Activated naive CD4-positive, alpha-beta T cell treated with anti-CD3 and anti-CD28 coated beads, Interleukin-2, amount 10 ng/mL, durations not matched to agents 7 days and 5 days (primary cell): ENCODE results near the gene CD55.

ENCODE experiments used
- CTCF ChIA-PET: fragments of 350-600 bp; sonication (Branson Sonifier 250); formaldehyde crosslinking; loops from one replicate; lab custom pipeline; 2021; ENCODE audit warnings: antibody characterized with exemption; lab: Charles Lee
- DNase-seq: peaks from one replicate; pipeline ENCODE4 v3.0.0-alpha.2; 2020
- H3K27ac Mint-ChIP-seq: one replicate; pipeline ENCODE4 v1.8.0; 2021; ENCODE audit warnings: mild to moderate bottlenecking, moderate library complexity, mixed read lengths
- H3K27me3 Mint-ChIP-seq: one replicate; pipeline ENCODE4 v1.8.0; 2021; ENCODE audit warnings: mild to moderate bottlenecking, mixed read lengths
- H3K36me3 Mint-ChIP-seq: one replicate; pipeline ENCODE4 v1.8.0; 2021; ENCODE audit warnings: mixed read lengths
- H3K4me1 Mint-ChIP-seq: one replicate; pipeline ENCODE4 v1.8.0; 2021; ENCODE audit warnings: mixed read lengths
- H3K4me3 Mint-ChIP-seq: one replicate; pipeline ENCODE4 v1.8.0; 2021; ENCODE audit warnings: mild to moderate bottlenecking, moderate library complexity, mixed read lengths
- H3K9me3 Mint-ChIP-seq: one replicate; pipeline ENCODE4 v1.8.0; 2021; ENCODE audit warnings: mixed read lengths

The CD55 gene

GRCh38 chr1:207321079-207321789 is at the start of gene CD55:
Gene CD55, plus strand, starts transcription at chr1:207321678. Its CDS starts 88 bp downstream, at chr1:207321766.
- H3K4me1 Mint-ChIP-seq, result peaks cover 46% of the 10 kb centered on the region
- peaks cover 7% of the 10 kb centered on the region for H3K27me3 Mint-ChIP-seq
- CTCF ChIA-PET, result interaction anchor here (0.6 to 3.9 kb wide), 16 partner anchors 9 to 548 kb away, joined by 3 to 35 read pairs (median 3); no protein-coding TSS in a partner anchor
- H3K4me3 Mint-ChIP-seq, result peak within 1 kb of the TSS; percentile 96
- peak within 1 kb of the TSS; percentile 100 for H3K27ac Mint-ChIP-seq
- H3K36me3 Mint-ChIP-seq, result peaks cover 38% of the 10 kb centered on the region
- no peaks in the 10 kb centered on the region for H3K9me3 Mint-ChIP-seq
- DNase-seq, result peak; percentile 100

DNA sequence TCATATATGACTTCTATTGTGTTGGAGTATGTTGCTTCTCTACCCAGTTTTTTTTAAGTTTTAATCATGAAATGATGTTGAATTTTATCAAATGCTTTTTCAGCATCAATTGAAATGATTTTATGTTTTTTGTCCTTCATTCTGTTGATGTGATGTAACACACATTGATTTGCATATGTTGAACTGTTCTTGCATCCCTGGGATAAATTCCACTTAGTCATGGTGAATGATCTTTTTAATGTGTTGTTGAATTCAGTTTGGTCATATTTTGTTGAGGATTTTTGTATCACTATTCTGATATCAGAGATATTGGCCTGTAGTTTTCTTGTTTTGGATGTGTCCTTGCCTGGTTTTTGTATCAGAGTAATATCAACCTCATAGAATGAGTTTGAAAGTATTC is 46.6 kb upstream of the CD55 start:
- H3K4me1 Mint-ChIP-seq, result peaks cover 20% of the 10 kb centered on the region
- H3K27ac Mint-ChIP-seq, result no peak overlapping the region
- no peak overlapping the region for H3K4me3 Mint-ChIP-seq
- peaks cover 20% of the 10 kb centered on the region for H3K36me3 Mint-ChIP-seq
- CTCF ChIA-PET, result no interaction called here
- DNase-seq, result no peak
- H3K27me3 Mint-ChIP-seq, result no peaks in the 10 kb centered on the region
- H3K9me3 Mint-ChIP-seq, result peaks cover 26% of the 10 kb centered on the region

- Mint-ChIP-seq H3K4me1 (peaks cover 33% of the 10 kb centered on the region), H3K27me3 (no peaks in the 10 kb centered on the region), H3K27ac (peak overlapping the region; percentile 11), H3K36me3 (peaks cover 20% of the 10 kb centered on the region), H3K4me3 (no peak overlapping the region), H3K9me3 (peaks cover 26% of the 10 kb centered on the region)
- CTCF ChIA-PET, result no interaction called here
- no peak for DNase-seq
These were observed 45.0 kb upstream of the CD55 start for GRCh38 chr1:207276465-207276864.

DNA sequence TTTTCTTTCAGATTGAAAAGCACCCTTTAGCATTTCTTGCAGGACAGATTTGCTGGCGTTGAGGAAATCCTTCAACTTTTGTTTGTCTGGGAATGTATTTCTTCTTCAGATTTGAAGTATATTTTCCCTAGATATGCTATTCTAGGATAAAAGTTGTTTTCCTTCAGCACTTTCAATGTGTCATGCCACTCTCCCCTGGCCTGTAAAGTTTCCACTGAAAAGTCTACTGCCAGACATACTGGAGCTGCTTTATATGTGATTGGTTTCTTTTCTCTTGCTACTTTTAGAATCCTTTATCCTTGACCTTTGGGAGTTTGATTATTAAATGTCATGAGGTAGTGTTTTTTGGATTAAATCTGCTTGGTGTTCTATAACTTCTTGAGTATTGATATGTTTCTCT is 44.2 kb upstream of the CD55 start:
- DNase-seq, result no peak
- Mint-ChIP-seq H3K27ac (no peak overlapping the region), H3K36me3 (peaks cover 20% of the 10 kb centered on the region), H3K9me3 (peaks cover 19% of the 10 kb centered on the region), H3K27me3 (no peaks in the 10 kb centered on the region), H3K4me3 (no peak overlapping the region), H3K4me1 (peaks cover 41% of the 10 kb centered on the region)
- CTCF ChIA-PET, result no interaction called here

- H3K27ac Mint-ChIP-seq, result no peak overlapping the region
- H3K4me3 Mint-ChIP-seq, result no peak overlapping the region
These were observed 41.8 kb upstream of the CD55 start for GRCh38 chr1:207279652-207280051.

DNA sequence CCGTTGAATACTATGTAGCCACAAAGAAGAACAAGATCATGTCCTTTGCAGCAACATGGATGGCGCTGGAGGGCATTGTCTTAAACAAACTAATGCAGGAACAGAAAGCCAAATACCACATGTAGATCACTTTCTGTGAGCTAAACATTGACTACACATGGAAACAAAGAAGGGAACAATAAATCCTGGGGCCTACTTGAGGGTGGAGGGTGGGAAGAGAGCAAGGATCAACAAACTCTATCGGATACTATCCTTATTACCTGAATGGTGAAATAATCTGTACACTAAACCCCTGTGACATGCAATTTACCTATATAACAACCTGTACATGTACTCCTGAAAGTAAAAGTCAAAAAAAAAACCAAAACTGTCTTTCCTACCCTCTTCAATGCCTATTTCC is 40.8 kb upstream of the CD55 start:
- H3K4me3 Mint-ChIP-seq, result no peak overlapping the region
- CTCF ChIA-PET, result no interaction called here
- peaks cover 72% of the 10 kb centered on the region for H3K4me1 Mint-ChIP-seq
- H3K36me3 Mint-ChIP-seq, result peaks cover 15% of the 10 kb centered on the region
- no peak for DNase-seq
- H3K27me3 Mint-ChIP-seq, result no peaks in the 10 kb centered on the region
- peaks cover 5% of the 10 kb centered on the region for H3K9me3 Mint-ChIP-seq
- no peak overlapping the region for H3K27ac Mint-ChIP-seq

More at GRCh38 chr1:207279652-207280051, 41.8 kb upstream of the CD55 start:
- Mint-ChIP-seq H3K9me3 (peaks cover 15% of the 10 kb centered on the region), H3K27me3 (no peaks in the 10 kb centered on the region), H3K4me1 (peaks cover 65% of the 10 kb centered on the region), H3K36me3 (peaks cover 20% of the 10 kb centered on the region)
- CTCF ChIA-PET, result no interaction called here
- no peak for DNase-seq

GRCh38 chr1:207282058-207282457 is 39.4 kb upstream of the CD55 start:
- DNase-seq, result no peak
- H3K27me3 Mint-ChIP-seq, result no peaks in the 10 kb centered on the region
- peaks cover 2% of the 10 kb centered on the region for H3K9me3 Mint-ChIP-seq
- peaks cover 12% of the 10 kb centered on the region for H3K36me3 Mint-ChIP-seq
- peak overlapping the region; percentile 7 for H3K4me3 Mint-ChIP-seq
- peaks cover 76% of the 10 kb centered on the region for H3K4me1 Mint-ChIP-seq
- CTCF ChIA-PET, result no interaction called here
- H3K27ac Mint-ChIP-seq, result peak overlapping the region; percentile 85

DNA sequence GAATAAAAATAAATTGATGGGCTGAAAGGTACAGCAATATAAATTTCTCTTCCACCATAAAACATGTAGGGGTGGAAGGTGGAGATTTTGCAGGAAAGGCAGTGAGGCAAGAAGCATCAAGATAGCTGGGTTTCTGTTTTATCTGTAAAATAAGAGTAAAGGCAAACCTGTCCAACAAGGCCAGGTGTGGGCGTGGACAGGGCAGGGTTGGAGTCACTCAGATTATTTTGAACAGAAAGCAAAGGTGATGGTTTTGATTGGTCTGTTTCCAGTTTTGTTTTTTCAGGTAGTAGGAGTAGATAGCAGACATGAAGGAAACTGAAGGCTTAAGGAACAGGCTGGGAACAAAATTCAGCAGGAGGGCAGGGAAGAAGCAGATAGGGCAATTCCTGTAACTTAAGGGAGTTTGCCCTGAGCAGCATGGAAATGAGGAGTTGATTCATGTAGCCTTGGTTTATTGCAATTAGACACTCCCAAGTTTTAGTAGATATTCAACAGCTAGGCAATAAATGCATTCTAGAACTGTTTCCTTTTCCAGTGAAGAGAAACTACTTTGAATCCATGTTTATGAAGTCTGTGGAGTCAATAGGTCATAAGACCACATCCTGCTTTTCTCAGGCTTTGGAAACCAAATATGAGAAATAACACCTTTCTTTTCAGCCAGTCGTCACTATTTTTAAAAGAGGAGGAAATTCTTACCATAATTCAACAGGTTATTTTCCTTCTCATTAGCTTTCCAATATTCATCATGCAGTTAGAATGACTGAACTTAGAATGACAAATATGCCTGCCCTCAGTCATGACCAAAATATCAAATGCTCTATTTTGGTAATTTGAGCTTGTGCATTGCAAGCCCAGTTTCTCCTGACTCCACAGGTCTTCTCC is 38.7 kb upstream of the CD55 start:
- peaks cover 71% of the 10 kb centered on the region for H3K4me1 Mint-ChIP-seq
- no peak for DNase-seq
- no peaks in the 10 kb centered on the region for H3K27me3 Mint-ChIP-seq
- CTCF ChIA-PET, result no interaction called here
- peak overlapping the region; percentile 85 for H3K27ac Mint-ChIP-seq
- peak overlapping the region; percentile 7 for H3K4me3 Mint-ChIP-seq
- peaks cover 2% of the 10 kb centered on the region for H3K9me3 Mint-ChIP-seq
- peaks cover 8% of the 10 kb centered on the region for H3K36me3 Mint-ChIP-seq

DNA sequence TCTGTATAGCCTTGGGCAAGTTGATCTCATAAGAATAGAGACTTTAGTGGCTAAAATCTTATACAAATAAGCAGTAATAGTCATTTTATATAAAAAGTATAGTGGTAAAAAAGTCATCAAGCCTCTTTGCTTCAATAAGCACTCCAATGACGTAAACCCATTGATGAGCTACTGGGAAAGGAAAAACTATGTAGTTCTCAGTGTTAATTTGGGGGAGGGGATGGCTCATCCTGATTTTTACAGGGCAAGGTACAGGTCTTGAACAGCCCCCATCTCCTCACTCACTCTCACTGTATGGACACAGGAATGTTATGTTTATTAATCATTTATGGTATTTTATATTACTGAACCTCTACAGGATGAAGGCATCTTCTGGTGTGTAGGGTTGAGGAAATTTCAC is 38.1 kb upstream of the CD55 start:
- peaks cover 3% of the 10 kb centered on the region for H3K27me3 Mint-ChIP-seq
- DNase-seq, result no peak
- CTCF ChIA-PET, result no interaction called here
- H3K27ac Mint-ChIP-seq, result peak overlapping the region; percentile 85
- H3K36me3 Mint-ChIP-seq, result peaks cover 8% of the 10 kb centered on the region
- no peak overlapping the region for H3K4me3 Mint-ChIP-seq
- peaks cover 2% of the 10 kb centered on the region for H3K9me3 Mint-ChIP-seq
- H3K4me1 Mint-ChIP-seq, result peaks cover 69% of the 10 kb centered on the region

- no peak for DNase-seq
- peaks cover 67% of the 10 kb centered on the region for H3K4me1 Mint-ChIP-seq
- CTCF ChIA-PET, result no interaction called here
- peaks cover 6% of the 10 kb centered on the region for H3K36me3 Mint-ChIP-seq
- H3K27ac Mint-ChIP-seq, result no peak overlapping the region
- no peak overlapping the region for H3K4me3 Mint-ChIP-seq
- peaks cover 5% of the 10 kb centered on the region for H3K27me3 Mint-ChIP-seq
- no peaks in the 10 kb centered on the region for H3K9me3 Mint-ChIP-seq
These were observed 37.1 kb upstream of the CD55 start for GRCh38 chr1:207284209-207284897.

- Mint-ChIP-seq H3K36me3 (peaks cover 12% of the 10 kb centered on the region), H3K27ac (no peak overlapping the region), H3K4me3 (no peak overlapping the region), H3K27me3 (peaks cover 5% of the 10 kb centered on the region), H3K9me3 (peaks cover 17% of the 10 kb centered on the region), H3K4me1 (peaks cover 50% of the 10 kb centered on the region)
- CTCF ChIA-PET, result no interaction called here
- DNase-seq, result no peak
These were observed 34.6 kb upstream of the CD55 start for GRCh38 chr1:207286786-207287468.

DNA sequence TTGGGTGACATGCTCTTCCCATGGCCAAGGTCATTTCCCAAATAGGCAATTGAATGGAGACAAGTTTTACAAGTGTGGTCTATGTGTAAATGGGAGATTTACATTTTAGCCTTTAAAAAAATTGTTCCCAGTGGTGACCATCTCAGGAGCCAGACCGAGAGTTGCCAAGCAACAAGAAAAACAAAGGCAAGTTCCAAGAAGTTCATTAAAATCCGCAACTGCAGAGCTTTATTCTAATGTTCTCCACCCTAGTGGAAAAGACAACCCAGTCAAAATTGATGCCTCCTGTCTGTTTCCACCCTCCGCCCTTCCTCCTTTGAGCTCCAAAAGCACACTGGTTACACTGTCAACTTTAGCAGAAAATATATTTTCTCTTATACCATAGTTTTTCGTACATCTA is 33.2 kb upstream of the CD55 start:
- Mint-ChIP-seq H3K27me3 (peaks cover 5% of the 10 kb centered on the region), H3K4me3 (no peak overlapping the region), H3K4me1 (peaks cover 37% of the 10 kb centered on the region), H3K36me3 (peaks cover 12% of the 10 kb centered on the region), H3K27ac (no peak overlapping the region), H3K9me3 (peaks cover 24% of the 10 kb centered on the region)
- CTCF ChIA-PET, result no interaction called here
- DNase-seq, result no peak

GRCh38 chr1:207289756-207290155 is 31.7 kb upstream of the CD55 start:
- Mint-ChIP-seq H3K27me3 (peaks cover 5% of the 10 kb centered on the region), H3K4me1 (peaks cover 22% of the 10 kb centered on the region), H3K9me3 (peaks cover 24% of the 10 kb centered on the region), H3K27ac (no peak overlapping the region), H3K36me3 (peaks cover 10% of the 10 kb centered on the region), H3K4me3 (no peak overlapping the region)
- no peak for DNase-seq
- CTCF ChIA-PET, result interaction anchor here (0.5 kb wide), 1 partner anchor 173 kb away, joined by 3 read pairs; no protein-coding TSS in a partner anchor

- Mint-ChIP-seq H3K9me3 (peaks cover 24% of the 10 kb centered on the region), H3K4me1 (peaks cover 5% of the 10 kb centered on the region), H3K4me3 (no peak overlapping the region), H3K27me3 (peaks cover 5% of the 10 kb centered on the region), H3K36me3 (peaks cover 6% of the 10 kb centered on the region), H3K27ac (no peak overlapping the region)
- DNase-seq, result no peak
- CTCF ChIA-PET, result no interaction called here
These were observed 29.8 kb upstream of the CD55 start for GRCh38 chr1:207291723-207292122.
